Measurements from ENCODE around the gene TRAK1. TPM values are rescaled to one million over a fixed set of nuclear protein-coding genes. Genes with fewer than 3 reads are reported as not detected.
A peak's percentile ranks its signal among the peaks of the same experiment; 100 is the strongest.

The TRAK1 gene
- total RNA-seq, 1 donor from 2014 or later: 58.4 TPM

DNA sequence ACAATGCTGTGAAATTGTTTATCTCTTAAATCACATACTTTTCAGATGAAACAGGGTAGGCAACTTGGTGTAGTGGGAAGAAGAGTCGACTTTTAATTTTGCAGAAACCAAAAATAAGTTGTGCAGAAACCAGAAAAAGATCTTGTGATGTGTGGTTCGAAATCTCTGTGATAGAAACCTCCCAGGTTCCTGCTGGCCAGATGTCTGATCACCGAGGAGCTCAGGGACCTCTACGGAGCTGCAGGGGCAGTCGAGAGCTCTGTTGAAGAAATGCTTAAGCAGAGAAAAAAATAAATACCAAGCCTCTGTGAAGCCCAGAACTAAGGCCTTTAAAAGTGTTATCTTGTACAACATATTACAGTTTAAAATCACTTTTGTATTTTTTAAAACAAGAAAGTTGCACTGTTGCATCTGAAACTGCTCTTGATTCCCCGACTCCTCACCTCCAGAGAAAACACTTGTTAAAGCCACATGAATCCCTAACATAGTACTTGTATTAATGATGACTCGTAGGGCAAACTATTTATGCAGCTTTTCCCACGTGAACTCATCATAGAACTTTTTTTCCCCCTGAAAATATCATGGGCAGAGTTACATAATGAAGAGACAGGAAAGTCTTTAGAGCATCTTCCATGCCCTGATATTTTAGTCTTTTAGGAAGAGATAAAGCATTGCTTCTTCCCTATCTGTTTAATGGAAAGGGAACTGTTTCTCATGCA is 123.6 kb downstream of the TRAK1 start:
- Mint-ChIP-seq H3K9me3 (no peaks in the 10 kb centered on the region), H3K4me3 (no peak overlapping the region), H3K36me3 (ENCODE audit: low read depth) (peaks cover 75% of the 10 kb centered on the region), H3K4me1 (peaks cover 62% of the 10 kb centered on the region), H3K27me3 (no peaks in the 10 kb centered on the region), H3K27ac (peak overlapping the region; percentile 67)
- TF ChIP-seq, protein P1, sequence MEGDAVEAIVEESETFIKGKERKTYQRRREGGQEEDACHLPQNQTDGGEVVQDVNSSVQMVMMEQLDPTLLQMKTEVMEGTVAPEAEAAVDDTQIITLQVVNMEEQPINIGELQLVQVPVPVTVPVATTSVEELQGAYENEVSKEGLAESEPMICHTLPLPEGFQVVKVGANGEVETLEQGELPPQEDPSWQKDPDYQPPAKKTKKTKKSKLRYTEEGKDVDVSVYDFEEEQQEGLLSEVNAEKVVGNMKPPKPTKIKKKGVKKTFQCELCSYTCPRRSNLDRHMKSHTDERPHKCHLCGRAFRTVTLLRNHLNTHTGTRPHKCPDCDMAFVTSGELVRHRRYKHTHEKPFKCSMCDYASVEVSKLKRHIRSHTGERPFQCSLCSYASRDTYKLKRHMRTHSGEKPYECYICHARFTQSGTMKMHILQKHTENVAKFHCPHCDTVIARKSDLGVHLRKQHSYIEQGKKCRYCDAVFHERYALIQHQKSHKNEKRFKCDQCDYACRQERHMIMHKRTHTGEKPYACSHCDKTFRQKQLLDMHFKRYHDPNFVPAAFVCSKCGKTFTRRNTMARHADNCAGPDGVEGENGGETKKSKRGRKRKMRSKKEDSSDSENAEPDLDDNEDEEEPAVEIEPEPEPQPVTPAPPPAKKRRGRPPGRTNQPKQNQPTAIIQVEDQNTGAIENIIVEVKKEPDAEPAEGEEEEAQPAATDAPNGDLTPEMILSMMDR (IDR thresholded peaks at IDR 0.05): no peak
- ChIA-PET POLR2A (interaction anchor here (0.8 kb wide), 1 partner anchor 152 kb away, joined by 5 read pairs; no protein-coding TSS in a partner anchor), CTCF (interaction anchor here (1.7 kb wide), 1 partner anchor 24 kb away, joined by 9 read pairs; no protein-coding TSS in a partner anchor)
- DNase-seq (no peak), ATAC-seq (ENCODE audit: low read depth) (no peak)
- intact Hi-C loops (cut with micrococcal nuclease): no loop called here

DNA sequence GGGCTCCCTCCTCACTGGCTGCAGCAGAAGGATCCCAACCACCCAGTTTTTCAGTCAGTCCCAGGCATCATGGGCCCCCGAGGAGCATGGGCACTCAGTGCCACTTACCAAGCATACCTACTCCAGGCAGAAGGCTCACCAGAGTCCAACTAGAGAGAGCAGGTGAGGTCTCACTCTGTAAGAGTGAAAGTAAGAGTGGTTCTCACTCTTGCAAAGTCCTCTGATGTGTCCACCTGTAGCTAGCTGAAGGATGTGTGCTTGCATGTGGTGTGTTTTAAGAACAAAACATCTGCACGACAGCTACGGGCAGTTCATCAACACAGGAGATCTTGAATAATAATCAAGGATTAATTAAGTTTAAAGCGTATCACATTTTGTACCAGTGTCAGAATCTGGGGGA is 125.1 kb downstream of the TRAK1 start:
- TF ChIP-seq, protein P1 (IDR thresholded peaks at IDR 0.05): no peak
- ATAC-seq (ENCODE audit: low read depth): no peak
- Mint-ChIP-seq H3K4me1 (peaks cover 62% of the 10 kb centered on the region), H3K27me3 (no peaks in the 10 kb centered on the region), H3K36me3 (ENCODE audit: low read depth) (peaks cover 77% of the 10 kb centered on the region), H3K27ac (peak overlapping the region; percentile 16), H3K4me3 (peak overlapping the region; percentile 2), H3K9me3 (no peaks in the 10 kb centered on the region)
- intact Hi-C loops (cut with micrococcal nuclease): no loop called here
- CTCF ChIA-PET: no interaction called here
- POLR2A ChIA-PET: interaction anchor here (1.3 kb wide), 1 partner anchor 255 kb away, joined by 3 read pairs; the partner anchor contains the start of gene ULK4
- no peak for DNase-seq

- Mint-ChIP-seq H3K4me1 (peaks cover 59% of the 10 kb centered on the region), H3K9me3 (no peaks in the 10 kb centered on the region), H3K27ac (peak overlapping the region; percentile 63), H3K4me3 (peak overlapping the region; percentile 7), H3K36me3 (ENCODE audit: low read depth) (peaks cover 76% of the 10 kb centered on the region), H3K27me3 (no peaks in the 10 kb centered on the region)
- TF ChIP-seq, protein P1 (IDR thresholded peaks at IDR 0.05): no peak
- CTCF ChIA-PET: no interaction called here
- POLR2A ChIA-PET: interaction anchor here (1.3 kb wide), 1 partner anchor 255 kb away, joined by 3 read pairs; the partner anchor contains the start of gene ULK4
- intact Hi-C loops (cut with micrococcal nuclease): no loop called here
- DNase-seq (no peak), ATAC-seq (ENCODE audit: low read depth) (peak; percentile 65)
These were observed 125.8 kb downstream of the TRAK1 start for GRCh38 chr3:42216931-42217333.

- H3K27me3 Mint-ChIP-seq: no peaks in the 10 kb centered on the region
- ChIA-PET POLR2A (no interaction called here), CTCF (no interaction called here)
- TF ChIP-seq, protein P1 (IDR thresholded peaks at IDR 0.05): no peak
- no peak overlapping the region for H3K4me3 Mint-ChIP-seq
- H3K36me3 Mint-ChIP-seq (ENCODE audit: low read depth): peaks cover 82% of the 10 kb centered on the region
- DNase-seq (no peak), ATAC-seq (ENCODE audit: low read depth) (no peak)
- H3K9me3 Mint-ChIP-seq: no peaks in the 10 kb centered on the region
- no peak overlapping the region for H3K27ac Mint-ChIP-seq
- peaks cover 25% of the 10 kb centered on the region for H3K4me1 Mint-ChIP-seq
- intact Hi-C loops (cut with micrococcal nuclease): no loop called here
These were observed 129.4 kb downstream of the TRAK1 start for GRCh38 chr3:42220436-42221121.
